Measurements from ENCODE around the gene HMGN4. TPM values are rescaled to one million over a fixed set of nuclear protein-coding genes. Genes with fewer than 3 reads are reported as not detected.
A peak's percentile ranks its signal among the peaks of the same experiment; 100 is the strongest.

The HMGN4 gene
- total RNA-seq, 4 donors from 2014 or later = 57.5 to 64.1 (median 61.1) TPM

- no peak for ATAC-seq (ENCODE audit: low FRiP score)
- no peak for DNase-seq (ENCODE audit: low spot score)
- TF ChIP-seq CTCF (IDR thresholded peaks at IDR 0.05) = no peak
These were observed 13.3 kb upstream of the HMGN4 start for GRCh38 chr6:26524722-26525370.

- ATAC-seq (ENCODE audit: low FRiP score) (no peak), DNase-seq (ENCODE audit: low spot score) (no peak)
These were observed 12.3 kb upstream of the HMGN4 start for GRCh38 chr6:26525838-26526237.

GRCh38 chr6:26526928-26527327, 11.2 kb upstream of the HMGN4 start:
- no peak for ATAC-seq (ENCODE audit: low FRiP score)
- TF ChIP-seq CTCF (IDR thresholded peaks at IDR 0.05) = no peak
- no peak for DNase-seq (ENCODE audit: low spot score)

More at GRCh38 chr6:26525838-26526237, 12.3 kb upstream of the HMGN4 start:
- no peak for TF ChIP-seq CTCF (IDR thresholded peaks at IDR 0.05)

DNA sequence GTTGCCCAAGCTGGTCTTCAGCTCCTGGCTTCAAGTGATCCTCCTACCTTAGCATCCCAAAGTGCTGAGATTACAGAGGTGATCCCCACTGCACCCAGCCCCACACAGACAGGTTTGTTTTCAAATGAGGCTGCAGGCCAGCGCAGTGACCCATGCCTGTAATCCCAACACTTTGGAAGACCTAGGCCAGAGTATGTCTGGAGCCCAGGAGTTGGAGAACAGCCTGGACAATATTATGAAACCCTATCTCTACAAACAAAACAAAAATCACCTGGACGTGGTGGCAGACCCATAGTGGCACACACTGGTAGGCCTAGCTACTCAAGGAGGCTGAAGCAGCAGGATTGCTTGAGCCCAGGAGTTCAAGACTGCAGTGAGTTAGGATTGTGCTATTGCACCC, 8.0 kb upstream of the HMGN4 start:
- no peak for ATAC-seq (ENCODE audit: low FRiP score)
- DNase-seq (ENCODE audit: low spot score) = no peak
- TF ChIP-seq CTCF (IDR thresholded peaks at IDR 0.05) = no peak

- TF ChIP-seq CTCF (IDR thresholded peaks at IDR 0.05) = no peak
- no peak for DNase-seq (ENCODE audit: low spot score)
- no peak for ATAC-seq (ENCODE audit: low FRiP score)
These were observed 6.3 kb upstream of the HMGN4 start for GRCh38 chr6:26531897-26532296.

DNA sequence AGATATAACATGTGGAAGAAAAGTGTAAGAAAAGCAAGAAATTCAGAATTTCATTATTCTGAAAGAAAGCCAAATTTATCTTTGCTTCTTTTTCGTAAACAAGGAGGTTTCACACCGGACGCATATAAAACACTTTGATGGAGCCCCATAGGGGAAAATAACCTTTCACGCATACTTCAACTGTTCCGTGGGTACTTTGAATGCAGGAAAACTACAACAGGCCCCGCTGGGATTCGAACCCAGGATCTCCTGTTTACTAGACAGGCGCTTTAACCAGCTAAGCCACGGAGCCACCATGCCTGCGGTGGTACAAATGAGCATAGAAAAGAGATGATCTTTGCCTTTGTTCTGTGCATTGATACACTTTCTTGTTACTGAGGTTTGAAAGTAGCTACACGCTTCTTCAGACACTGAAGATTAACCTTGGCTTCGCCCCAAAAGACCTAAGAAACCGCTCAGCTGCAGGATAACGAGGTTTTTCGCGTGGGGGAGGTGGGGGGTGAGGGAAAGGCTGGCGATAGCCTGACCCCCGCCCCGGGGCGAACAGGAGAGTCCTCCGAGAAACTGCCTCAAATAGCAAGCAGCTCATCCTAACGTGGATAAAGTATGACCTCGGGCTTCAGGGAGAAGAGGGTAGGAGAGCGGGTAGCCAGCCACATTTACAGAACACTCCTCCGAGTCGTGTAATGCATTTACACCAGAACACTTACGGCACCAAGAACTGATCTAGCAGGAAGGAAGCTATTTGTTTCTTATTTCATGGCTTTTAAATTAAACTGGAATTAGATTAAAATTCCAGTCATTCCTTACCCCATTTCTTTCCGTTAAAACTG, 5.3 kb upstream of the HMGN4 start:
- peak; percentile 48 for ATAC-seq (ENCODE audit: low FRiP score)
- no peak for TF ChIP-seq CTCF (IDR thresholded peaks at IDR 0.05)
- peak; percentile 94 for DNase-seq (ENCODE audit: low spot score)

- no peak for ATAC-seq (ENCODE audit: low FRiP score)
These were observed 4.6 kb upstream of the HMGN4 start for GRCh38 chr6:26533532-26533931.

More at GRCh38 chr6:26533532-26533931, 4.6 kb upstream of the HMGN4 start:
- DNase-seq (ENCODE audit: low spot score) = no peak
- TF ChIP-seq CTCF (IDR thresholded peaks at IDR 0.05) = no peak

All from omental fat pad (tissue), 4 donors.